ENCODE results near the gene GALT.

GALT gene

DNA sequence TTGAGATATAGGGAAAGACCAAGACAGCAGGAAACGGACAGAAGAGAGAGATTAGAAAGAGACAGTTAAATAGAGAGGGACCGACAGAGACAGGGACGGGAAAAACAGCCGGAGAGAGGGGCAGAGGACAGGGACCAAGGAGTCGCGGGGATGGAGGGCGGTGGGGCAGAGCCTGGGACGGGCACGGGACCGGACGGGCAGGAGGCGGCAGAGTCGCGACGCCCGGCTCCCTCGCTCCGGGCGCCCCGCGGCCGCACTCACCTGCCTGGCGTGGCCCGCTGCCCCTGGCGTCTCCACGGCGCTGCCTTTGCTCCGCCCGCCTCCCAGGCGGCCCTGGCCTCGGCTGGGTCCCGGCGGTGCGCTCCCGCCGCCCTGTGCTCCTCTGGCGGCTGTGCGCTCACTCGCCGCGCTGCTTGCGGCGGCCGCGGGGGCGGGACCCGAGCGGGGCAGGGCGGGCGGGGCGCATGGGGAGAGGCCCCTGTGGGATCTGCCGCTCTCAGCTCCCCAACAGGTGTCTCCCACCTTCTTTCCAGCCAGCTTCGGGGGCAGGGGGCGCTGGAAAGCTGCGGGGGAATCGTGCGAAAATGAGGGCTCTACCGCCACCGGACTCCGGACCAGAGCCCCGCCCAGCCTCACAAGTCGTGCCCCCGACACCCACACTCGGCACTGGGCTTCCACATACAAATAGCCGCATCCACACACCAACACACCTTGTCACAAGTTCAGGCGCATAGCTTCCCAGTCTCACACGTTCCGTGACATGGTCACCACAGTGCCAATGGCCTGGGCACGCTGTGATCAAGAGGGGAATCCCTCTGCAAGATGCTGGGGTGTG lies 17.6 kb upstream of the GALT start, which contains the start of gene ARID3C:
ARID3C (minus strand) TSS at position 411 of the 835 bp plus-strand sequence. CDS start 1,052 bp downstream, outside the sequence.
- TF ChIP-seq YY1 (IDR thresholded peaks at IDR 0.05; ENCODE audit: insufficient read depth, insufficient read length) (no peak), ZNF274 (IDR thresholded peaks at IDR 0.05; ENCODE audit: low read depth, low read length) (no peak), SUZ12 (IDR thresholded peaks at IDR 0.05; ENCODE audit: extremely low read depth, insufficient read depth, insufficient read length) (no peak)
- Histone ChIP-seq H3K9me3 (ENCODE audit: insufficient read depth, low read length) (no peaks in the 10 kb centered on the region), H3K9ac (ENCODE audit: insufficient read length, low read depth) (peak within 1 kb of the TSS; percentile 71), H3K4me1 (ENCODE audit: insufficient read depth, insufficient read length) (peaks cover 6% of the 10 kb centered on the region), H3K4me3 (ENCODE audit: insufficient read length, low read depth) (peak within 1 kb of the TSS; percentile 41), H3K36me3 (ENCODE audit: insufficient read depth, insufficient read length, low read length) (no peaks in the 10 kb centered on the region), H3K27me3 (ENCODE audit: insufficient read depth, insufficient read length) (peaks cover 77% of the 10 kb centered on the region)
- no peak for DNase-seq (ENCODE audit: low read depth, low spot score)

DNA sequence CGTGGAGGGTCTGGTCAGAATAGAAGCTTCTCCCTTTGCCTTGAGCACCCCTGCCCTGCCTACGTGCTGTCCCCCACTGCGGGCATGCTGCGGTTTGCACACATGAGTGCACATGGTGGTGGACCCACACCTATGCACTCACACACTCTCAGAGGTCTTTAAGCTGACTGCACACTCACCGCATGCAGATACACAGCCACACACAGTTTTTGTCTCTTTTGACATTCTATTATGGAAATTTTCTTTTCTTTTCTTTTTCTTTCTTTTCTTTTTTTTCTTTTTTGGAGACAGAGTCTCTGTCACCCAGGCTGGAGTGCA lies 17.0 kb upstream of the GALT start:
- Histone ChIP-seq H3K4me3 (ENCODE audit: insufficient read length, low read depth) (peak overlapping the region; percentile 12), H3K9ac (ENCODE audit: insufficient read length, low read depth) (no peak overlapping the region), H3K9me3 (ENCODE audit: insufficient read depth, low read length) (no peaks in the 10 kb centered on the region), H3K36me3 (ENCODE audit: insufficient read depth, insufficient read length, low read length) (peaks cover 2% of the 10 kb centered on the region), H3K4me1 (ENCODE audit: insufficient read depth, insufficient read length) (peaks cover 6% of the 10 kb centered on the region), H3K27me3 (ENCODE audit: insufficient read depth, insufficient read length) (peaks cover 71% of the 10 kb centered on the region)
- DNase-seq (ENCODE audit: low read depth, low spot score), result no peak
- TF ChIP-seq YY1 (IDR thresholded peaks at IDR 0.05; ENCODE audit: insufficient read depth, insufficient read length) (no peak), ZNF274 (IDR thresholded peaks at IDR 0.05; ENCODE audit: low read depth, low read length) (no peak), SUZ12 (IDR thresholded peaks at IDR 0.05; ENCODE audit: extremely low read depth, insufficient read depth, insufficient read length) (no peak)

DNA sequence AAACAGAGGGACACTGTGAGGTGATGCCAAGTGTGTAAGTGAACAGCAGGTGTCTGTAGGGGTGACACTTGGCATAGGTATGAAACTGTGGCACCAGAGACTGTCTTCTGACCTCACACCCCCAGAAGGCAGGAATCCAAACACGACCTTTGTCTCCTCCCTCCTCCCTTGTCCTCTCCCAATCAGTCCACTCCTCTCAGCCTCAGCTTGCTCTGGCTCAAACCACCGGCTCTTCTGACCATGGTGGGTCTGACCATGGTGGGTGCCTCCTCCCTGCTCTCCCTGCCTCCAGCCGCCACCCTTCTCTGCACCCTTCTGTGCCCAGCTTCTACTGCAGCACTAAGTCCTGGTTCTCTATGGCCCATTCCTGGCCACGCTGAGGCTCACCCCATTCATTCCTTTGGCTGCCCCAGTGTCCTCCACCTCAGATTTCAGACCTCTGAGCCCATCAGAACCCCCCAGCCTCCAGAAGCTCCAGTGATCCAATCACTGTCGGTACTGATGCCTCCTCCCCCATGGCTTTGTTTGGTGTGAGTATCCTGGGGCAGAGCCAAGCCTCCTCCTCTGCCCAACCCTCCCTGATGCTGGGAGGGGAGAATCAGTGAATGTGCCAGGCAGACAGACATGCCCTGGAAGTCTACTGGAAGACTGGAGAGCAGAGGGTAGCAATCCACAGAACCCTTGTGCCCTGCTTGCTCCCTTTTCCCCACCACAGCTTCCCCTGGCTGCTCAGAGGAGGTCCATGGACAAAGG lies 15.9 kb upstream of the GALT start:
- no peak for DNase-seq (ENCODE audit: low read depth, low spot score)
- H3K27me3 ChIP-seq (ENCODE audit: insufficient read depth, insufficient read length), result peaks cover 60% of the 10 kb centered on the region

DNA sequence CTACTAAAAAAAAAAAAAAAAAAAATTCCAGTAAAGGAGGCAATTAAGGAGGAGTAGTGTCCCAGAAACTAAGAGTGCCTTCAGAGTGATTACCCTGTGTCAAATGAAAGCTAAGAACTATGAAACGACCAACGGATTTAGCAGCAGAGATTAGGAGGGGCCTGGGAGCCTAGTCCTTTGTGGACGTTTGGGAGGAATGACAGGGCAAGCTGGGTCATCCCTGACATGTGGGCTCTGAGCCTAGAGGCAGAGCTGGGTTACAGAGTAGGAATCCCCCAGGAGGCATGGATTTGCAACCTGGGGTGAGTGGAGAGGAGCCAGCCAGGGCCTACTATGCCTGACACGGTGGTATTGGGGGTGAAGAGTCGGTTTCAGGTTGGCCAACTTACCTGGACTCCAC lies 13.3 kb upstream of the GALT start:
- TF ChIP-seq ZNF274 (IDR thresholded peaks at IDR 0.05; ENCODE audit: low read depth, low read length), result no peak
- no peak for TF ChIP-seq YY1 (IDR thresholded peaks at IDR 0.05; ENCODE audit: insufficient read depth, insufficient read length)
- no peak for TF ChIP-seq SUZ12 (IDR thresholded peaks at IDR 0.05; ENCODE audit: extremely low read depth, insufficient read depth, insufficient read length)
- Histone ChIP-seq H3K9ac (ENCODE audit: insufficient read length, low read depth) (no peak overlapping the region), H3K36me3 (ENCODE audit: insufficient read depth, insufficient read length, low read length) (peaks cover 18% of the 10 kb centered on the region), H3K4me1 (ENCODE audit: insufficient read depth, insufficient read length) (peaks cover 18% of the 10 kb centered on the region), H3K4me3 (ENCODE audit: insufficient read length, low read depth) (no peak overlapping the region), H3K27me3 (ENCODE audit: insufficient read depth, insufficient read length) (peaks cover 34% of the 10 kb centered on the region), H3K9me3 (ENCODE audit: insufficient read depth, low read length) (no peaks in the 10 kb centered on the region)
- DNase-seq (ENCODE audit: low read depth, low spot score), result no peak

More for the DNA sequence above, 15.9 kb upstream of the GALT start:
- Histone ChIP-seq H3K4me1 (ENCODE audit: insufficient read depth, insufficient read length) (peaks cover 14% of the 10 kb centered on the region), H3K36me3 (ENCODE audit: insufficient read depth, insufficient read length, low read length) (peaks cover 13% of the 10 kb centered on the region), H3K9ac (ENCODE audit: insufficient read length, low read depth) (no peak overlapping the region), H3K4me3 (ENCODE audit: insufficient read length, low read depth) (no peak overlapping the region), H3K9me3 (ENCODE audit: insufficient read depth, low read length) (no peaks in the 10 kb centered on the region)
- TF ChIP-seq YY1 (IDR thresholded peaks at IDR 0.05; ENCODE audit: insufficient read depth, insufficient read length) (no peak), ZNF274 (IDR thresholded peaks at IDR 0.05; ENCODE audit: low read depth, low read length) (no peak), SUZ12 (IDR thresholded peaks at IDR 0.05; ENCODE audit: extremely low read depth, insufficient read depth, insufficient read length) (no peak)

DNA sequence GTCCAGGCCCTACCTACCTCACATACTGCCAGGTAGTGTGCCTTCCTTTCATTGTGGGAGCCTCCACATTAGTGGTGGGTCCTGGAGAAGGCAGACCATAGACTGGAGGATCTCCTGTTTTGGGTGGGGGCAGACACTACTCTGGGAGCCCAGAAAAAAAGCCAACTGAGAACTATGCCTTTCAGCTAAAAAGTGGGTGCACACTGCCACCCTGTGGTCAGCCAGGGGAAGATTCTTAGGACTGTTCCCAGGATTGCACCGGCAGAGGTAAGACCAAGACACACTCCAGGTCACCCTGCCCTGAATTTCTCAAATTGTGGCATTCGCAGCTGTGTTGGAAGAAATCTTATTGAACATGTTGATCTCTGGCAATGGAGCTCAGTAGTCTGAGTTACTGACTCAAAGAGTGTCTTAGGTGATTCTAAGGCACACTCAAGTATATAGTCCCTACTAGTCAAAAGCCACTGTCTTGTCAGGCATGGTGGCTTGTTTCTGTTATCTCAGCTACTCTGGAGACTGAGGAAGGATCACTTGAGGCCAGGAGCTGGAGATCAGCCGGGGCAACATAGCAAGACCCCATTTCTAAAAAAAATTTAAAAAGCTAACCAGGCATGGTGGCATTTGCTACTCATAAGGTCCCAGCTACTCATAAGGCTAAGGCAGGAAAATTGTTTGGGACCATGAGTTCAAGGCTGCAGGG lies 12.5 kb upstream of the GALT start:
- Histone ChIP-seq H3K9me3 (ENCODE audit: insufficient read depth, low read length) (no peaks in the 10 kb centered on the region), H3K27me3 (ENCODE audit: insufficient read depth, insufficient read length) (peaks cover 27% of the 10 kb centered on the region), H3K9ac (ENCODE audit: insufficient read length, low read depth) (no peak overlapping the region), H3K36me3 (ENCODE audit: insufficient read depth, insufficient read length, low read length) (peaks cover 18% of the 10 kb centered on the region), H3K4me1 (ENCODE audit: insufficient read depth, insufficient read length) (peaks cover 18% of the 10 kb centered on the region), H3K4me3 (ENCODE audit: insufficient read length, low read depth) (no peak overlapping the region)
- DNase-seq (ENCODE audit: low read depth, low spot score), result peak; percentile 58
- TF ChIP-seq YY1 (IDR thresholded peaks at IDR 0.05; ENCODE audit: insufficient read depth, insufficient read length), result no peak
- no peak for TF ChIP-seq ZNF274 (IDR thresholded peaks at IDR 0.05; ENCODE audit: low read depth, low read length)
- no peak for TF ChIP-seq SUZ12 (IDR thresholded peaks at IDR 0.05; ENCODE audit: extremely low read depth, insufficient read depth, insufficient read length)

DNA sequence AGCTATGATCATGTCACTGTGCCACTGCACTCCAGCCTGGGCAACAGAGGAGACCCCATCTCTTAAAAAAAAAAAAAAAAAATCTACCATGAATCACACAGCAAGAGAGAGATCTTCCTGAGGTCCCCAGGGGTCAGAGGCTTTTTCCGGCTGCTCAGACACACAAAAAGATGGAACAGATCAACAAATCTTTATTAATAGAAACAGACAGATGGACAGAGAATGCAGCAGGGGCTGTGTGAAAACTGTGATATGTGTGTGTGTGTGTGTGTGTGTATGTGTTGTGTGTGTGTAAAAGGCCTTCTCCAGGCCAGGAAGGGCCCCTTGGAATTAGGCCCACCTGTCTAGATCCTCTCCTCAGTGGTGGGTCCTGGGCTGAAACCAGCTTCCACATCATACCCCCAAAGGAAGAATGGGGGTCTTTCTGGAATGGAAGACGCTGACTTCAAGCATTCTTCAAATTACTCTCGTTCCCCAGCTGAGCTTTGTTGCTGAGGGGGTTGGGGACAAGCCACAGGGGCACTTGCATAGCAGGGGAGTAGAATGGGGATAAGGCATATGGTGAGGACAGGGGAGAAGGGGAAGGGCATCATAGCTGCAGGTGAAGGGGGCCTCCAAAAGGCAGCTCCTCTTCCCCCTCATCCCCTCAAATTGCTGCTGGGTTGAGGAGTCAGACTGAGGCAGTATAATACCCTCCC lies 11.8 kb upstream of the GALT start:
- no peaks in the 10 kb centered on the region for H3K9me3 ChIP-seq (ENCODE audit: insufficient read depth, low read length)
- H3K36me3 ChIP-seq (ENCODE audit: insufficient read depth, insufficient read length, low read length), result peaks cover 18% of the 10 kb centered on the region
- TF ChIP-seq YY1 (IDR thresholded peaks at IDR 0.05; ENCODE audit: insufficient read depth, insufficient read length), result no peak
- no peak for TF ChIP-seq SUZ12 (IDR thresholded peaks at IDR 0.05; ENCODE audit: extremely low read depth, insufficient read depth, insufficient read length)
- no peak for TF ChIP-seq ZNF274 (IDR thresholded peaks at IDR 0.05; ENCODE audit: low read depth, low read length)
- peaks cover 20% of the 10 kb centered on the region for H3K27me3 ChIP-seq (ENCODE audit: insufficient read depth, insufficient read length)
- no peak overlapping the region for H3K4me3 ChIP-seq (ENCODE audit: insufficient read length, low read depth)
- H3K9ac ChIP-seq (ENCODE audit: insufficient read length, low read depth), result no peak overlapping the region
- DNase-seq (ENCODE audit: low read depth, low spot score), result no peak
- peaks cover 18% of the 10 kb centered on the region for H3K4me1 ChIP-seq (ENCODE audit: insufficient read depth, insufficient read length)

Data from NT2/D1 (cell line).